ENCODE measurements around the gene COG8. TPM values are rescaled to one million over a fixed set of nuclear protein-coding genes. Genes with fewer than 3 reads are reported as not detected.
A peak's percentile ranks its signal among the peaks of the same experiment; 100 is the strongest.

The COG8 gene
- total RNA-seq, 2 donors from 2014 or later: 31.7 to 36.6 TPM

DNA sequence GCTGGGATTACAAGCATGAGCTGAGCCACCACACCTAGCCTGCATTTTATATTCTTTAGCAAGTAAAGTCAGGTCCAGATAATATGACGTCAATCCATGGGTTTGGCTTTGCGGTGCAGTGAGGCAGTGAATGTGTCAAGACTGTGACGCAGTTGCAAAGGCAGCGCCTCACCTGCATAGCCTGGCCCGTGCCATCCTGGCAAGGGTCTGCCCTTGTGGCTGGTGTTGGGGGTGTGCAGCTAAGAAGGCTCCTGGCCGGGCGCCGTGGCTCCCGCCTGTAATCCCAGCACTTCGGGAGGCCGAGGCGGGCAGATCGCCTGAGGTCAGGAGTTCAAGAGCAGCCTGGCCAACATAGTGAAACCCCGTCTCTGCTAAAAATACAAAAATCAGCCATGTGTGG lies 15.9 kb downstream of the COG8 start:
- DNase-seq: no peak
- no peak for ATAC-seq
- intact Hi-C loops (cut with DNase I, micrococcal nuclease): no loop called here

DNA sequence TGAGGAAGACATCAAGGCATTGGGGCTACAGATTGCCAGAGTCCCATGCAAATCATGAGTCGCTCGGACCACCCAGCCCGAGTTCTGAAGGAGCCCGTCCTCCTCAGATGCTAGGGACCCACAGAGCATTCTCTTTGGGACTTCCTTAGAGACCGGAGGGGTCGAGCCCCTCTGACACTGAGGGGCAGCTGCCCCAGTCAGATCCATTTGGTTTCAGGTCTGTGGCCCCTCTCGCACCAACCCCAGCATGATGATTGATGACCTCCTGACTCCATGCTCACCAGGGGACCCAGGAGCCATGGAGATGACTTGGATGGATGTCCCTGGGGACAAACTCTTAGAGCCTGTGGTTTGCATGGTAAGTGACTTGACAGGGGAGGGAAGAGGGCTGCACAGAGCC lies 17.0 kb downstream of the COG8 start:
- ATAC-seq: no peak
- intact Hi-C loops (cut with DNase I, micrococcal nuclease): no loop called here
- DNase-seq: no peak

DNA sequence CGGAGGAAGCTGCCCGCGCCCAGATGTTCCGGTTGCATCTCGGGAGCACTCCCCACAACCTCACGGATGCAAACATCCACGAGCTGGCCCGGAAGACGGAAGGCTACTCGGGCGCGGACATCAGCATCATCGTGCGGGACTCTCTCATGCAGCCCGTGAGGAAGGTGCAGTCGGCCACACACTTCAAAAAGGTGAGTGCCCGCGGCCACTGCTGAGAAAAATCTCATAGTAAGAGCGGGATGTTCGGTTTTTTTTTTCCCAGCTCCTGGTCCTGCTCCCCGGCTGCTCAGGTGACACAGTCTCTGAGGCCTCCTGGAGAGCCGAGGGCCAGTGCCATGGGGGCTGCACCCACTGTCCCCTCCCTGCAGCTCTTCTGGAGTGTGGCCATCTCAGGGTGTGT lies 18.3 kb downstream of the COG8 start:
- ATAC-seq: no peak
- intact Hi-C loops (cut with DNase I, micrococcal nuclease): no loop called here
- DNase-seq: no peak

DNA sequence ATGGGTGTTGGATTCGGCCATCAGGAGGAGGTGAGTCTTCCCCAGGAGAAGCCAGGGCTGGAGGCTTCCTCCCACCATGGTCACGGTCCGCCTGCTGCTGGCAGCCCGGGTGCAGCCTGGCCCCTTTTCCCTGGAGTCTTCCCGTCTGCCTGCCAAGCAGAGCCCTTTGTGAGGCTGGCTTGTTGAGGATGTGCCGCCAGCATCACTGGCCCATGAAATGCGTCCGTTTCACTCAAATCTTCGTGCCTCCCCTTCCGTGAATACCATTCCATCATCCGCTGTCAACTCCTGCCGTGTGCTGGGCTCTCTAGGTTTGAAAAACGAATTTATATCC lies 18.7 kb downstream of the COG8 start:
- intact Hi-C loops (cut with DNase I, micrococcal nuclease): no loop called here
- DNase-seq (no peak), ATAC-seq (no peak)

DNA sequence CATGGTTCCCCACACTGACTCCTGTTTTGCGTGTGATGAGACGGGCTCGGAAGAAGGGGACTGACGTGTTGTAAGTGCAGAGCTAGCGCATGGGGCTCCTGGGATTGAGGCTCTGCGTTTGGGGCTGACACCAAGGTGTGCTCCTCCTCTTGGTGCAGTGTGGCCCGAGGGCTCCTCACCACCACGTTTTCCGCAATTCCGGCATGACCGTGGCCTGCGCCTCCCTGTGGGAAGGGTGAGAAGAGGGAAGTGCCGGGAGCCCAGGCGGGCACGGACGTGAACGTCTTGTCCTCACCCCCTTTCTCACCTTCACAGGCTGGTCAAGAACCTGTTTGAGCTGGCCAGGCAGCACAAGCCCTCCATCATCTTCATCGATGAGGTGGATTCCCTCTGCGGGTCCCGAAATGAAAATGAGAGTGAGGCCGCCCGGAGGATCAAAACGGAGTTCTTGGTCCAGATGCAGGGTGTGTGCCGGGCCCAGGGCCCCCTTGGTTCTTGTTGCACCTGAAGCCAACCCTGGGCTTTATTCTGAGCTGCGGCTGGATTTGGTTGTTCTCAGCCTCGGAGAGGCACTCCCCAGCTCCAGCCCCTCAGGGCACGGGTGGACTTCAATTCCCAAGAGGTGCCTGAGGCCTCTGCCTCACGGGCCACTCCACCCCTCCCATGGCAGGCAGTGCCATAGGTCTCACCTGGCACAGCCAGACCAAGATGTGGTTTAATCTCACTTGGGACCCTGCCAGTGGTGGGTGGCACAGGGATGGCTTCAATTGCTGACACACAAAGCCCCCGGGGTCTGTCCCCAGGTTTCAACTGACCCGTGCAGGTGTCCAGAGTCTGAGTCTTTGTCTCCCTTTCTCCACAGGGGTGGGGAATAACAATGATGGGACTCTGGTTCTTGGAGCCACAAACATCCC lies 19.3 kb downstream of the COG8 start:
- no peak for DNase-seq
- intact Hi-C loops (cut with DNase I, micrococcal nuclease): no loop called here
- ATAC-seq: no peak

DNA sequence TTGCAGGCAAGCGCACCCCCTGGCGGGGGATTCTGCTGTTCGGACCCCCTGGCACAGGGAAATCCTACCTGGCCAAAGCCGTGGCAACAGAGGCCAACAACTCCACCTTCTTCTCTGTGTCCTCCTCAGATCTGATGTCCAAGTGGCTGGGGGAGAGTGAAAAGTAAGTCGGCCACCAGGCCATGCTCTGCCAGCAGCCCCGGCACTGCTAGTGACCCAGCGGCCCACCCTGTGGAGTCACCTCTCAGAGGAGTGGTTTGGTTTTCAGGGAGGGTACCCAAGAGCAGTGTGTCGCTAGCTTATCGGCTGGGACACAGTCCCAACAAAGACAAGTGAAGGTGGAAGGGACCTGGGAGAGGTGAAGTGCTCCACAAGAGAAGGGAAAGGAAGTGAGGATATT lies 20.0 kb downstream of the COG8 start:
- ATAC-seq (no peak), DNase-seq (no peak)
- intact Hi-C loops (cut with DNase I, micrococcal nuclease): no loop called here

DNA sequence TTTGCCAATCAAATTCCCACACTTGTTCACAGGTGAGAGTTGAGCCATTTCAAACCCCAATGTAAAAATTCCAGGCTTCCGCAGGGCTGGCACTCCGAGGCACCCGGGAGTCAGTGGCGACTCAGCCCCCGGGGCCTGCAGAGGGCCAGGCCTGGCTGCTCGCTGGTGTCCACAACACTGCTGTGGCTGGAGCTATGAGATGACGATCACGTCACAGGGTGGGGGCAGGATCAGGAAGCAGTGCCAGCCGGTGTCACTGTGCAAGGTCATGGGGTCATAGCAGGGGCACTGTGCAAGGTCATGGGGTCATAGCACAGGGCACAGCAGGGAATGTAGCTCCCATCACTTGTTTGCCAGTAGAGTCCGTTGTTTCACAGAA lies 20.5 kb downstream of the COG8 start:
- intact Hi-C loops (cut with DNase I, micrococcal nuclease): no loop called here
- DNase-seq (no peak), ATAC-seq (no peak)

DNA sequence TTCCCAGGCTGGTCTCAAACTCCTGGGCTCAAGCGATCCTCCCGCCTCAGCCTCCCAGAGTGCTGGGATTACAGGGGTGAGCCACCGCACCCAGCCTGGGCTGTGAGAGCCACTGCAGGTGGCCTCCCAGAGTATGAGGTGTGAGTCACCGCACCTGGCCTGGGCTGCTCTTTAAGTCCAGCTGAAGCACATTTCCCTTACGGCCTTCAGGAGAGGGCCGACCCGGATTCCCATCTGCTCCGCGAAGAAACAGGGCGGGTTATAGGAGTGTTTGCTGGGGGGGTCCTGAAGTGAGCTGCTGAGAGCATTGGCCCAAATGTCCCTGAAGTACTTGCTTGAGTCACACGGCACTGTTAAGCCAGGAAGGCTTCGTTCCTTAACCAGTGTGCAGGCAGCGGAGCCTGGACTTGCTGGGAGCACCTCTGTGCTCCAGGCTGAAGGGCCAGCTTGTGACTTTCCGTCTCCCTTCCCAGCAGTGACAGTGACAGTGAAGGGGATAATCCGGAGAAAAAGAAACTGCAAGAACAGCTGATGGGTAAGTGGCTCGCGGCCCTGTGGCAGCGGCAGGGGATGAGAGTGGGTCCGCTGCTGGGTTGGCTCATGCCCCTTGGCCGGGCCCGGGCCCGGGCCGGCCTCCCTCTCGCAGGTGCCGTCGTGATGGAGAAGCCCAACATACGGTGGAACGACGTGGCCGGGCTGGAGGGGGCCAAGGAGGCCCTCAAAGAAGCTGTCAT lies 21.0 kb downstream of the COG8 start:
- intact Hi-C loops (cut with DNase I, micrococcal nuclease): no loop called here
- ATAC-seq (no peak), DNase-seq (no peak)

DNA sequence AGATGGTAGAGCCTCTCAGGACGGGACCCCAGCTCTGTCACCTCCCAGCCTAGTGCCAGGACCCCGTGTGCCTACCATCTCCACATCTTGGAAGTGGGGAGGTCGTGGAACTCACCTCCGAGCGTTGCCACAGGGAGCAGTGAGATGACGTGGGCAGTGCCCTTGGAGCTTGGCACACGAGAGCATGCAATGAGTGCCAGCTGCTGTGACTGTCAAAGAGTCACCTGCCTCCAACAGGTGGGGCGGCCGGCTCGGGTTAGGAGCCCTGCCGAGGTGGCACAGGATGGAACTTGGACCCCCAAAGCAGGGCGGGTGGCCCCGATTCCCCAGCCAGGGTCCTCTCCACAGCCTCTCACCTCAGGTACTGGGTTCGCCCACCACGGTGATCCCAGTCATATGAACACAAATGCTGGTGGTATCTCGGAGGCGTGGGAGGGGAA lies 22.7 kb downstream of the COG8 start:
- intact Hi-C loops (cut with DNase I, micrococcal nuclease): no loop called here
- DNase-seq: no peak

DNA sequence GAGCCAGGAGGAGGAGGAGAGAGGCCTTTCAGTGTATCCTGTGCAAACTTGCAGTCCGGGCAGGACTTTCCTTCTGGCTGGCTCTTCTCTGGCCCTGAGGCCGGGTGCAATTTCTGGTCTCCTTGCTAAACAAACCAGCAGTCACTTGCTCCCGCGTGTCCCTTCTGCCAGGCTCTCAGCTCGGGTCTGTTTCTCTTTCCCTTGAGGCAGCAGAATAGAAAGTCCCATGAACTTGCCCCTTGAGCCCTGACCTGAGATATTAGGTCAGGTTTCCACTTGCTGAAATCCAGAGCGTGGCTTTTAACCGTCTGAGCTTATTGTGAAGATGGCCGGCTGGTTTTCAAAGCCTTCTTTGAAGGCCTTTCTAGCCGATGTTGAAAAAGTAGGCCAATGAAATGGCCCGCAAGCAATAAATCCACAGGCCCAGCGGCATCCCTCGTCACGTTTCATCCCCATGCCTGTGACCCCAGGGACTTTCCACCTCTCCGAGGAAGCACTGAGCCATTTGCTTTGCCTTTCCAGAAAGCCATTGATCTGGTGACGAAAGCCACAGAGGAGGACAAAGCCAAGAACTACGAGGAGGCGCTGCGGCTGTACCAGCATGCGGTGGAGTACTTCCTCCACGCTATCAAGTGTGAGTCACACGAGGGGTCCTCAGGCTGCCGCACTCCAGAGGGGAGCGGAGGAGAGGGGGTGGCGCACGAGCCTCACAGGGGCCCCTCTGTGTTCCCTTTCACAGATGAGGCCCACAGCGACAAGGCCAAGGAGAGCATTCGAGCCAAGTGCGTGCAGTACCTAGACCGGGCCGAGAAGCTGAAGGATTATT lies 23.7 kb downstream of the COG8 start:
- intact Hi-C loops (cut with DNase I, micrococcal nuclease): no loop called here
- ATAC-seq: no peak
- DNase-seq: no peak

More for the DNA sequence above, 22.7 kb downstream of the COG8 start:
- ATAC-seq: no peak

DNA sequence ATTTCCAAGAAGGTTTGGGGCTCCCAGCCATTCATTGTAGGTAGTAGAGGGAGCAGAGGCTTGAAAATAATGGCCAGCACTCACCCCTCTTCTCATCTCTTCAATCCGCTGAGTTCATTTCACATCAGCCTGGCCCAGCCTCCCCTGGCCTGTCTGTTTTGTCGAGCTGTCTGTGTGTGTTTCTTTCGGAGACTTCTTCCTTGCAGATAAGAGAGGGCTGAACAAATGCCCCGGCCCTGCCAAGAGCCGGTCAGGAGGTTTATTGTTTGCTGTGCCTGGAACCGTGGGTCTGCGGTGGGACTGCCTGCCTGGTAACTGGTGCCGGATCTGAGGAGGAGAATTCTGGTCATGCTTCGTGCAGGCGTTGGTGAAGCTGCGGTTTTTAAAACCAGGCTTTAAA lies 24.8 kb downstream of the COG8 start:
- ATAC-seq (no peak), DNase-seq (no peak)
- intact Hi-C loops (cut with DNase I, micrococcal nuclease): no loop called here

DNA sequence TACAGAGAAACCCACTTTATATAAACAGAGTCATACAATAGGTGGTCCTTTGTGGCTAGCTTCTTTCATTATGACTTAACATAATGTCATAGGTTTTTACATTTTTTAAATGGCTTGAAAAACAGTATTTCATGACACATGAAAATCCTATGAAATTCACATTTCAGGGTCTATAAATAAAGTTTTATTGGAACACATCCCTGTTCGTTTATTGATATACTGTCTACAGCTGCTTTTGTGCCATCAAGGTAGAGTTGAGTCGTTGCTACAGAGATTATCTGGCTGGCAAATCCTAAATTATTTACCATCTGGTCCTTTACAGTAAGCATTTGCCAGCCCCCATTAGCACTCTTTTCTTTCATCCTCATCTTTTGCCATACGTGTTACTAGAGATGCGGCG lies 25.9 kb downstream of the COG8 start:
- ATAC-seq (no peak), DNase-seq (no peak)
- intact Hi-C loops (cut with DNase I, micrococcal nuclease): no loop called here

DNA sequence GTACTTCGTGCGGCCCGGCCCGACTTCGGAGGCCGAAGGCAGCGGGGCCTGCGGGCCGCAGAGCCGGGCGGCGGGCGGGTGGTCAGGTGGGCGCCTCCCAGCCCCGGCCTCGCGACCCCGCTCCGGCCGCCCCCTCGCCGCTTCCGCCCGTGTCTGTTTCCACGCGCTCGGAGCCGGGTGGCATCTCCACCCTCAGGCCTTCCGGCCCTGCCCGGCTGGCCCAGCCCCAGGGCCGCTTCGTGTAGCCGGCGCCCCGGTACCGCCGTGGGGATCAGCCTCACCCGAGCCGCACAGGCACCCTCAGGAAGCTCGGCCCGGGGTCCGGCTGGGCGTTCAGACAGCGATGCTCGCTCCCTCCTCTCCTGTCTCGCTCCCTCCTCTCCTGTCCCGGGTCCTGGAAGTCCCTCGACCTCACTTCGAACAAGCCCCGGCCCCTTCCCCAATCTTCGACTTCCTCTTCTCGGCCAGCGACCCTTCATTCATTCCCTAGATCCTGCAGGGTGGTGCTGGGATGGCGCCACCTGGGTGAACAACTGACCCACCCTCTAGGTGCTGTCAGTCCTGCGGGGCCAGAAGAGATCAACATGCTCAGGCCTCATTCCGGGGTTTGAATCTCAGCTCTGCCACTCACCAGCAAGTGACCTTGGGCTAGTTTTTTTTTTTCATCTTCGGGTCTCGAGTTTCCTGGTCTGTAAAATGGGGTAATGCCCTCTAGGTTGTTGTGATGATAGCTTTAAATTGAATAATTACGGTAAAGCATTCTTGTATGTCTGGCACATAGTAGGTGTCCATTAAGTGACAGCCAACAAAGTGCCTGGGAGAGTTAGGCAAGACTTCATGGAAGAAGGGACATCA lies 27.6 kb downstream of the COG8 start:
- peak; percentile 55 for ATAC-seq
- intact Hi-C loops (cut with DNase I, micrococcal nuclease): no loop called here
- peak in 1 of 2 donors; percentile 58 for DNase-seq

DNA sequence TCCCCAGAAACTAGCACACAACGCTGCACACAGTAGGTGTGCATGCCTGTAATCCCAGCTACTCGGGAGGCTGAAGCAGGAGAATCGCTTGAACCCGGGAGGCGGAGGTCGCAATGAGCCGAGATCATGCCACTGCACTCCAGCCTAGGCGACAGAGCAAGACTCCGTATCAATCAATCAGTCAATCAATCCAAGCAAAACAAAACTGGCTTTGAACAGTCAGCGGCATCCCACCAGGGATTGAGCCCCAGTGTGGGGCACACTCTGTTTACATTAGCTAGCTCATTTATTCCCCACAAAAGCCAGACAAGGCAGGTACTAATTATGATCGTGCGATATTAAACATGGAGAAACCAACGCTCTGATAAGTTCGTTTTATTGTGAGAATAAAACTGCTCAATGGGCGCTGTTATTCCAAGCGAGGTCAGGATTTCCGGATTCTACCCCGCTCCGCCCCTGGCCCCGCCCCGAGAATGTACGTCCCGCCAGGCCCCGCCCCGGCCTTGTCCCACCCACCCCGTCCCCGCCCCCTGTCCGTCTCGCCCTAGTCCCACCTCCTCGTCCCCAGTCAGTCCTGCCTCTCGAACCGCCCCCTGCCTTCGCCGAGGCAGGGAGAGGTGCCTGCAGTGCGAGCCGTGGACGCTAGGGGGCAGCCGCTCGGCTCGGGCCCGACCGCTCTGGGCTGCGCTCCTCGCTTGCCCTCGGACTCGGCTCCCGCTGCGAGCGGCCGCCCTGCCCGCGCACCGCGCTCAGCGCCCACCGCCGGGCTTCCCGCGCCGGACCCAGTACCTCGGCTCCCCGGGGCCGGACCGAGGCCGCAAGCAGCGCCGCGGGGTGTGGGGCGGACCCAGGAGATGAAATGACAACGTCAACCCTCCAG lies 28.5 kb downstream of the COG8 start, which contains the start of gene VPS4A:
VPS4A (plus strand) TSS at position 698 of the 880 bp plus-strand sequence; CDS start at position 860, 162 bp downstream.
- ATAC-seq: peak; percentile 87
- intact Hi-C loops (cut with DNase I, micrococcal nuclease): no loop called here
- peak; percentile 96 to 99 for DNase-seq

DNA sequence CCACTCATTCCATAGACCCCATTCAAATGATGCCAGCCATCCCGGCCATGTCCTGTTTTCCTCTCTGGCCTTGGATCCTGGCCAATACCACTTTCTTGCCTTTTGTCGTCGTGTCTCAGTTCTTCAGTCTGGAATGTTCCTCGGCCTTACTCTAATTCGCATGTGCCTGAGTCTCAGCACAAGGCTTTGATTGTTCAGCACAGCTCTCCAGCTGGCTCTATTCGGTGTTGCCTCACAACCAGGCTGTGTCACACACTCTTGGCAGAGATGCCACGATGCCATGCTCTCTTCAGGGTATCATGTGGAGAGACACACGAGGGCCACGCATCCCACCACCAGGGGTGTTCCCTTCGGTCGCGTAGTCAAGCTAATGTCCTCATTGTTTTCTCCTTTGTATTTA lies 30.0 kb downstream of the COG8 start:
- ATAC-seq (no peak), DNase-seq (no peak)
- intact Hi-C loops (cut with DNase I, micrococcal nuclease): no loop called here

DNA sequence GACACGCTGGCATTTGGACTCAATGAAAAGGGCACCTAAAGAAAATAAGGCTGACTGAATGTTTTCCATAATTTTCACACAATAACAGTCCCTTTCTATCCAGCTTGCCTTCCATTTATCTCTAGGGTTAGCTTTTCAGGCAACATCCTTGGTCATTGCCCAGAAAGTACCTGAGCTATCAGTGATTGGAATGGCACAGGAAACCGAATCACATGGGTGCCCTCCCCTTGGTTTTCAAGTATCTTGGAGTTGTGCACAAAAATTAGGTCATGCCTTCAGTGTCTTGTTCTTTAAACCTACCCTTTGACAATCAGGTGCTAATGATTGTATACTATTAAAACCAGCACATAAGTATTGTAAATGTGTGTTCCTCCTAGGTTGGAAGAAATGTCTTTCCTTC lies 31.5 kb downstream of the COG8 start:
- intact Hi-C loops (cut with DNase I, micrococcal nuclease): no loop called here
- ATAC-seq (no peak), DNase-seq (no peak)

DNA sequence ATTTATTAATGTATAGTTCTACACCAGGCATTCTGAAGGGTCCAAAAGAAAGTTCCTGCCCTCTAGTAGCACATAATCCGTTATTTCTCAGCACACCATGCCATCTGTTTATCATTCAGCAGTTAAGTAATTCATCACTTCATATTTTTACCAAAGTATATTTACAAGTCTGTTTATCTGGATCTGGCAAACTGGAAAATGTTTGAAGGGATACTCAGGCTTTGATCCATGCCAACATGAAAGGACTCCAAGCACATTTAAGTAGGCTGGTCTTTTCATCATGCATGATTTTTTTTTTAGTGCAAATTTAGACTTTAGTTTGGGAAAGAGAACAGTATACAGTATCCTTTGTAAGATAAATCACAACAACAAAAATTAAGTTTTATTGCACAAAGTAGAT lies 32.3 kb downstream of the COG8 start:
- ATAC-seq: no peak
- no peak for DNase-seq
- intact Hi-C loops (cut with DNase I, micrococcal nuclease): no loop called here

DNA sequence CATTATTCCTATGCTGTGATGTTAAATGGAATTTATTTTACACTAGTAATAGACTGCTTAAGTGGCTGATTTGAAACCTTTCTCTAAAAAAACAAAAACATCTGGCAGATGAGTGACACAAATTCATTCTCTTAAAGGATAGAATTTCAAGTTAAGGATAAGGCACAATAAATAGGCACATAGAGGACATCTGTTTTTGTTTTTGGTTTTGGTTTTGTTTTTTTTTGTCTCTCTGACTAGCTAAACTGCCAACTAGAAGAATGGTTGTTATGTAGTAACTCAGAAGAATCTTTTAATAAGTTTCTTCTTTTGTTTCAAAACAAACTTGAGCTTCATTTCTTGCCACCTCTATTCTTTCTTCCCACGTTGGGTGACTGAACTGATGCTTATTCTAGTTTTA lies 33.3 kb downstream of the COG8 start:
- ATAC-seq (no peak), DNase-seq (no peak)
- intact Hi-C loops (cut with DNase I, micrococcal nuclease): no loop called here

Measured in left colon (tissue), 2 donors.